ENCODE results near the gene SNAPIN.

- TF ChIP-seq BHLHE40 (IDR thresholded peaks at IDR 0.05; ENCODE audit: borderline replicate concordance) (no peak), FOXM1 (IDR thresholded peaks at IDR 0.05; ENCODE audit: borderline replicate concordance) (no peak), ELF4 (IDR thresholded peaks at IDR 0.05) (no peak), SUZ12 (IDR thresholded peaks at IDR 0.05) (no peak), L3MBTL2 (conservative IDR thresholded peaks at IDR 0.05) (no peak)
Measured at GRCh38 chr1:153693466-153693865, 35.0 kb downstream of the SNAPIN start.

Measured in HEK293T (cell line).